ENCODE measurements around the gene CACNA1C.

DNA sequence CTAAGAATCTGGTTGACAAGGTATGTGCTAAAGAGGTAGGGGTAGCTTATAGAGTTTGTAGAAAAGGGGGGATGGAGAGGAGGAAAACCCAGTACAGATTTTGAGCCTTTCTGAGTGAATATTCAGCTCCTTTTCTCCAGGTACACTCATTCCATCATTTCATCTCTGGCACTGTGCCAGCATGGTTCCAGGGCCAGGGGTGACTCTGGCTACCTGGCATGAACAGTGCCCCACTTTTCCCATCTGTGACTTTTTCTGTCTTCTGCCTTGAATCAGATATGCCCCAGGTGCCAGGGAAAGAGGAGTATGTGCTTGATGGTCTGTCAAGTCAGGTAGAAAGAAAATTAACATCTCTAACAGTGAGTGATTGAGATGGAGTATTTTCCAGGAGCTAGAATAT lies 175.7 kb downstream of the CACNA1C start:
- TF ChIP-seq MTA3 (IDR thresholded peaks at IDR 0.05; ENCODE audit: borderline replicate concordance, low read length), result no peak
- no peak for TF ChIP-seq HDAC2 (IDR thresholded peaks at IDR 0.05)
- no peak for TF ChIP-seq SKIL (IDR thresholded peaks at IDR 0.05; ENCODE audit: low read depth, poor library complexity, severe bottlenecking)

Measured in GM12878 (cell line).